GM19043 (cell line): ENCODE measurements around the gene POLR2J3.
A peak's percentile ranks its signal among the peaks of the same experiment; 100 is the strongest.
"Not testable (repeated sequence)": the region's sequence is repeated elsewhere in the genome, so short reads cannot be mapped to it uniquely, and the experiment has no call there.

Source experiments
- ATAC-seq: cut with Tn5 transposase; IDR thresholded peaks from one replicate; pipeline ENCODE4 v1.9.1; 2021; ENCODE audit warnings: low read depth; ENCODE audit not compliant: unreplicated experiment

Gene POLR2J3

GRCh38 chr7:102589857-102590256, 17.5 kb upstream of the POLR2J3 start:
- not testable (repeated sequence) for ATAC-seq

DNA sequence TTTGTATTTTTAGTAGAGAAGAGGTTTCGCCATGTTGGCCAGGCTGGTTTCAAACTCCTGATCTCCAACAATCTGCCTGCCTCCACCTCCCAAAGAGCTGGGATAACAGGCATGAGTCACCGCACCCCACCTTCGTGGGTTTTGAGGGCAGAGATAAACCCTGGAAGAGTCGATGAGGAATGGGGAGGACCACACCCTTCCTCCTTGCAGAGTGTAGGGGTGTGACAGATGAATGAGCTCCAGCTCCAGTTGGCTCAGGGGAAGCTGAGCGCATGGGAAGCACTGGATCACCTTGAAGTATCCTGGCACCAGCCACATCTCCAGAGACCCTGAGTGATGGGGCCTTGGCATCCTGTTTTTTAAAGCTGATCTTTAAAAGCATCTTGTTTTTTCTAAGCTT, 11.1 kb upstream of the POLR2J3 start:
- not testable (repeated sequence) for ATAC-seq

- ATAC-seq, result not testable (repeated sequence)
Measured at GRCh38 chr7:102581722-102582121, 9.3 kb upstream of the POLR2J3 start.

DNA sequence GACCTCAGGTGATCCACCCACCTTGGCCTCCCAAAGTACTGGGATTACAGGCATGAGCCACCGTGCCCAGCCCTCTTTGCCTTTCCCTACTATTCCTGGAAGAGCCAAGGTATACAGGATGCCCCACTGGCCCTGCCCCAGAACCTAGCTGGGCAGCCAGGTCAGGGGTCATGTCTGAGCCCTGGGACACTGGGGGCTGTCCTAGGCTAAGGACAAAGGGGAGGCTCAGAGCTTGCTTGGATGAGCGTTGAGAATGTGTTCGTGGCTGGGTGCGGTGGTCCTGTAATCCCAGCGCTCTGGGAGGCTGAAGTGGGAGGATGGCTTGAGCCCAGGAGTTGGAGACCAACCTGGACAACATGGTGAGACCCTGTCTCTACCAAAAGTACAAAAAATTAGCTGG, 6.1 kb upstream of the POLR2J3 start:
- not testable (repeated sequence) for ATAC-seq

DNA sequence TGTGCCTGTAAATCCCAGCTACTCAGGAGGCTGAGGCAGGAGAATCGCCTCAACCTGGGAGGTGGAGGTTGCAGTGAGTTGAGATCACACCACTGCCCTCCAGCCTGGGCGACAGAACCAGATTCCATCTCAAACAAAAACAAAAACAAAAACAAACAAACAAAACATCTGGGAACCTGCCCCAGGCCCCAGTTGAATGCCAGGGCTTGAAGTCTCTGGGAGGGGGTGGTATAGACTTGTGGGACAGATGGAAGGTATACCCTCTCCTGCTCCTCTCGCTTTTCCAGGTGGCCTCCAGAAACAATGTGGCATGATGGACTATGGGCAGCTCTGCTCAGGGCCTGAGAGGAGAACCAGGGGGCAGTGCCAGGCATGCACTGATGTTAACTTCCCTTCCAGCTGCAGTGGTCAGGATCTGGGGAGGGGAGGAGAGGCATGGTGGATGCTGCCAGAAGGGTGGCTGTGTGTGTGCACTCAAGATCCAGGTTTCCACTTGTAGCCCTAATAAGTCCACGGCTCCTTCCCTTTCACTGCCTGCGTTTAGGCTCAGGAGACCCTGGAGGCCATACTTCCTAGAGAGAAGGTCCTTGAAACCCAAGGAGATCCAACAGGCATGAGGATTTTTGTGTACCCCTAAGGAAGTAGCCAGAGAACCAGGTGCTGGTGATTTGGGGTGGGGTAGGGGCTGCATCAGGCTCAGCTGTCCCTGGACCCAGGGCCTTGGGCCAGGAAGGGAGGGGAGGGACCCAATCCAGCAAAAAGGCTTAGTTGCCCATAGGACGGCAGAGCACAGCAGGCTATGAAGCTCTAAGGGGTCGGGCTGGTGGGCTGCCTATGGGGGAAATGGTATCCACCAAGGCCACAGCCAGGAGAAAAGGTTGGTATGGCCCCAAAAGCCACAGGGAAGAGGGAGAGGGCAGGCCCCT, 5.2 kb upstream of the POLR2J3 start:
- ATAC-seq, result not testable (repeated sequence)

DNA sequence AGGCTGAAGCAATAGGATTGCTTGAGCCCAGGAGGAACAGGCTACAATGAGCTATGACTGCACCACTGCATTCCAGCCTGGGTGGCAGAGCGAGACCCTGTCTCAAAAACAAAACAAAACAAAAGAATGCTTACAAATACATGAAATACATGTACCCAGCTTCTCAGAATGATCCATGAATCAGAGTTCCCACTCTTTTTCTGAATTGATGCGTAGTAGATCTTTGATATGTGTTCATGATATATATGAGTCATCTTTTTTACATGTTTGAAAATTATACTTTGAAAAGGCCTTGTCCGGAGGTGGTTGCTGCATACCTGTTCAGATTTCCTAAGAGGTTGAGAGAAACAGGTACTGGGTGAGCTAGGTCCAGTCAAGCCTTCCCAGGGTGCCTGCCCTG, 4.0 kb upstream of the POLR2J3 start:
- not testable (repeated sequence) for ATAC-seq

DNA sequence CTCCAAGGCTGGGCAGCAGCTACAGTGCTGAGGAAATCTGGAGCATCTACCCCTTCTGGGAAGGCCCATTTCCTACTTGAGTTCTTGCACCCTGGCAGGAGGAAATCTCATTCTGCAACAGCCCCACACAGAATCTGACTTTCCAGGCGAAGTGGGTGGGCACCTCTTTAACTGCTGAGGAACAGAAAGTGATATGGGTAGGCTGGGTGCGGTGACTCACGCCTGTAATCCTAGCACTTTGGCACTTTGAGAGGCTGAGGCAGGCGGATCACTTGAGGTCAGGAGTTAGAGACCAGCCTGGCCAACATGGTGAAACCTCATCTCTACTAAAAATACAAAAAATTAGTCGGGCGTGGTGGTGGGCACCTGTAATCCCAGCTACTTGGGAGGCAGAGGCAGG, 2.2 kb upstream of the POLR2J3 start:
- not testable (repeated sequence) for ATAC-seq

GRCh38 chr7:102568620-102569019, 3.8 kb downstream of the POLR2J3 start:
- not testable (repeated sequence) for ATAC-seq

DNA sequence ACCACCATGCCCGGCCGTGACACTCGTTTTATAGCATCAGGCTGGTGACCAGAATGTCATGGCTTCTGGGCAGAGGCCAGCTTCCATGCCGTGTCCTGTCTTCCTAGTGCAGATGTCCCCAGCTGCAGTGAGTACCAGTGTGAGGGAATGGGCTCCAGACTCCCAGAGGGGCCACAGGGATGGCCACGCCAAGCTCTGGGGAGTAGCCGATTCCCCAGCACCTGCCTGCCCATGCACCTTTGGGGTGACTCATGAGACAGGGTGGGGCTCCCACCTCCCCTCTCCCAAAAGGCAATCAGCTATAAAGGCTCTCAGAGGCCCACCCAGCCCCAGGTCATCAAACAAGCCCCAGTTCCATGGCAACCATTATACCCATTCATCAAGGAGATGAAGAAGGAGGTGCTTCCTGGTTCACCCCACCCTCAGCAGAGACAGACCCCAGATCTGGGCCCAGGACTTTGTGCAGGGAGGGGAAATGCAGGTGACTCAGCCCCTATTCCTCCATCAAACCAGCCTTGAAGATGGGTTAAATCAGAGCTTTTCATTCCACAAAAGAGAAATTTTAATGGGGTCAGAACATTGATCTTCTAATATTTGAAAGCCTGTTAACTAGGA, 21.5 kb downstream of the POLR2J3 start, which contains the start of gene SPDYE2:
TSS of gene SPDYE2 (plus strand) at position 419 of the 615 bp plus-strand sequence. CDS start 2,030 bp downstream, outside the sequence.
- not testable (repeated sequence) for ATAC-seq

DNA sequence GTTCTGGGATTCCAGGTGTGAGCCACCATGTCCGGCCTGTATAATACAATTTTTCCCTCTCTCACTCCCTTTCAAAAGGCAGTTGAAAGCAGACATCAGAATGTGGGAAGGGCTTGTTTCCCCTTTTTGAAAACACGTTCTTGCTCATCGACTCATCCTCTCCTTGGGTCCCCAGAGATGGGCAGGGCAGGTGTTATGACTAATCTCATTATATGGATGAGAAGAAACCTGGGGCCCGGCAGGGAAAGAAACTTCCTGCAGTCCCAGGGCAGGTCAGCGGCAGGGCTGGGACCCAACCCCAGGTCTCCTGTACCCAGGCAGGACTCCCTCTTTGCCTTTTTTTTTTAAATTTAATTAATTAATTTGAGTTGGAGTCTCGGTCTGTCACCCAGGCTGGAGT, 26.0 kb downstream of the POLR2J3 start:
- peak; percentile 83 for ATAC-seq

GRCh38 chr7:102545288-102545687, 27.1 kb downstream of the POLR2J3 start:
- ATAC-seq, result not testable (repeated sequence)

DNA sequence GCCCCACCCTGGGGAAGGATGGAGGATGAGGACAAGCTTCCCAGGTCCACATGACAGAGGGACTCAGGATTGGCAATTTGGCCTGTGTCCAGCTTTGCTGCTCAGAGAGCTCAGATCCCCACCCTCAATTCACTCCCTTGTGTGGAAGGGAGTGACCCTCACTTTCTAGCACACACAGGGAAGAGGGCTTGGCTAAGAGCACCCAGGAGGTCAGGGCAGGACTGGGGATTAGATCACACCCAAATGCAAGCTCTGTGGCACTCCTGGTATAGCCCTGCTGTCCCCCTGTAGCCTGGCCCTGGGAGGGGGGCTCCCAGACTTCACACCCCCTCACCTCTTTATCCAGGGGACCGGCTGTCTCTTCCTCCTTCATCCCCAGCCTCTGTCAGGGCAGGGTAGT, 28.0 kb downstream of the POLR2J3 start:
- not testable (repeated sequence) for ATAC-seq

GRCh38 chr7:102543596-102543995, 28.8 kb downstream of the POLR2J3 start, which contains the start of gene UPK3BL2:
Gene UPK3BL2, minus strand, starts transcription at chr7:102543696. Its CDS starts 60 bp downstream, at chr7:102543636.
- not testable (repeated sequence) for ATAC-seq

GRCh38 chr7:102542771-102543170, 29.6 kb downstream of the POLR2J3 start:
- not testable (repeated sequence) for ATAC-seq

- ATAC-seq, result not testable (repeated sequence)
Measured at GRCh38 chr7:102542083-102542482, 30.3 kb downstream of the POLR2J3 start.

DNA sequence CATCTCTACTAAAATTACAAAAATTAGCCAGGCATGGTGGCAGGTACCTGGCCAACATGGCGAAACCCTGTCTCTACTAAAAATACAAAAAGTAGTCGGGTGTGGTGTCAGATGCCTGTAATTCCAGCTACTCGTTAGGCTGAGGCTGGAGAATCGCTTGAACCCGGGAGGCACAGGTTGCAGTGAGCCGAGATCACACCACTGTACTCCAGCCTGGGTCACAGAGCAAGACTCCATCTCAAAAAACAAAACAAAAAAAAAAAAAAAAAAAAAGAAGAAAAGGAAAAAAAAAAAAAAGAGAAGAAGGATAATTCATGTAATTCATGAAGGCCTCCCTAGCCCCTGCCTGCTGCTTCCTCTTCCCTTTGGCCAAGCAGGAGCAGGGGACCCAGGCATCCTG, 31.8 kb downstream of the POLR2J3 start:
- ATAC-seq, result not testable (repeated sequence)

- not testable (repeated sequence) for ATAC-seq
Measured at GRCh38 chr7:102535062-102535615, 37.2 kb downstream of the POLR2J3 start.

- ATAC-seq, result not testable (repeated sequence)
Measured at GRCh38 chr7:102532127-102532526, 40.3 kb downstream of the POLR2J3 start.

DNA sequence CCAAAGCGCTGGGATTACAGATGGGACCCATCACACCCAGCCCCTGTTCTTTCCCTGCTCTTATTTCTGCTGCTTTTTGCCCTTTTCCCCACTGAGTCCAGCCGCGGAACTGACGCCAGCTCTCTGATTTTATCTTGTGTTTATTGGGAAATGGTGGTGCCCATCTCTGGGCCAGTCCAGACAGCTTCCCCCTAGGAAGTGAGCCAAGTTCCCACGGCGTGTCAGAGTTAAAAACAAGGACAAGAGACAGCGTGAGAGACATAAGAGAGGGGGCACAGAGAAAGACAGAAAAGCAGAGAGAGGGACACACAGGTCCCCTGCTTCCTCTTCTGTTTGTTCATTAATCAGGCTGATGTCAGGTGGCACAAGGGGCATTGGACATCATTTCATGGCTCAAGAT, 40.8 kb downstream of the POLR2J3 start:
- ATAC-seq, result not testable (repeated sequence)

DNA sequence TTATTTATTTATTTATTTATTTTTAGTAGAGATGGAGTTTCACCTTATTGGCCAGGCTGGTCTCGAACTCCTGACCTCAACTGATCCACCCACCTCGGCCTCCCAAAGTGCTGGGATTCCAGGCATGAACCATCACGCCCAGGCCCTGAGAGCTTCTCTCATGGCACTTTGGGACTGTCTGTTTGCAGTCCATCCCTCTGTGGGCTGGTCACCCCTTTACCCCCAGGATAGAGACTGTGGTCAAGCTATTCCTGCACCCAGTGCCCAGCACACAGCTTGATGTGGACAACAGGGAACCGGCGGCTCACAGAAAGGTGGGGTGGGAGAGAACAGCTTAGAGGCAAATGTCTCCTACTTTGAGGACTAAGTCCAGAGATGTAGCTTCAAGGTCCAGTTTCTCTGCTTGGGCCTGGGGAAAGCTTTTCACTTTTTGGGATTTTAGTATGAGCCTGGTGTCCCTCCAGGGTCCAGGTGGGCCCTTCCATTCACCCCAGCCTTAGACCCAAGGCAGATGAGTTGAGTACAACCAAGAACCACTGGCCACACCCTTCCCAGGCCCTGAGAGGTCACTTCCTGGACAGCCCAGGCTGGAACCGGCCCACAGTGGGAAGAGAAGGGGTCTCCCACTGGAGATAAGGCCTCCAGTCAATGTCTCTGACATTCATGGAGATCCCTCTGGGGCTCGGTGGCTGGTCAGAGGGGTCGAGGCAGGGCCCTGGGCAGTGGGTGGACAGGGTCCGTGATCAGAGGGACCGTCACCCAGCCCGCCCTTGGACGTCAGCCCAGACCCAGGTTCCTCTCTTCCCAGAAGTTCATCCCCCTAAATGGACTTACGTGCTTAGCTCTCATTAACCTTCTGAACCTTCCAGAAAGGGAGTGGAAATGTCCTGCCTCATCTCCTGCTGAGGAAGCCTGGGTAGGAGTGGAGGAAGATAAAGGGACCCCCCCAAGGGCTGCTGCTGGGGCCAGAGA, 44.3 kb downstream of the POLR2J3 start:
- ATAC-seq, result not testable (repeated sequence)
